ENCODE results near the gene ATP5PO. TPM values are rescaled to one million over a fixed set of nuclear protein-coding genes. Genes with fewer than 3 reads are reported as not detected.

ATP5PO gene
- total RNA-seq, 3 donors from 2014 or later (not counting 1 experiment from before 2014, with no cell fraction given), result 80.4 to 95.4 (median 94.9) TPM

DNA sequence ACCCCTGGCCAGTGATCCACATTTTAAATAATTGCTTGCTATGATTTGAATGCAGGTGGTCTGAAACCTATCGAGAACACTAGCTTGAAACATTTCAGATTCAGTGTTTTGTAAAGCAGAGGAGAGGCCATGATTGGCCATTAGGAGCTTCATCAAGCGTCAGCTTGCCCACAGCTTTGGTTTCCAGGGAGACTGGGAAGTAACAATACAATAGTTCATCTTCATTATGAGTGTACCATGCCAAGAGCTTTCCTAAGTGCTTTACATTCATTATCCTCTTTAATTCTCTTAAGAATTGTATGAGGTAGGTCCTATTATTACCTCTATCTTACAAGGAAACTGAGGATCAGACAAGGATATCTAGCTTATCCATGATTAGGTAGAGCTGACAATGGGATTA lies 27.7 kb upstream of the ATP5PO start:
- Mint-ChIP-seq H3K9me3 (peaks cover 0 to 2% of the 10 kb centered on the region in 2 donors), H3K4me3 (no peak overlapping the region)
- intact Hi-C loops (cut with micrococcal nuclease), result no loop called here

DNA sequence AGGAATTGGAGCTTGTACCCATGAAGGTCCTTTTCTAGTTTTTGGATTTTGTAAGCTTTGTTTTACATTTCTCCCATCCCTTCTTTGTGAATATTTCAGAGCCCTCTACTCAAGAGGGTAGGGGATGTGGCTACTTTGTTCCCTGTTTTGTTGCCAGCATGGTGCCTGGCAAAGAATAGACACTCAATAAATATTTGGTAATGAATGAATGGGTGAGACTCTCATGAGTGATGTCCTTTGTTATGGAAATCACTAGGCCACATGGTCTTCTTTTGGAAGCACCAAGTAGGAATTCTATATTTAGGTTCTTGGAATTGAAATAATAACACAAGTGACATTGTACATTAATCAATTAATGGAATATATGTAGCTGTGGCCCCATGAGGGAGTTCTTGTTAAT lies 26.8 kb upstream of the ATP5PO start:
- Histone ChIP-seq H3K27ac (ENCODE audit: low read length) (no peak overlapping the region), H3K9me3 (ENCODE audit: control insufficient read depth, insufficient read depth, low read length) (no peaks in the 10 kb centered on the region), H3K27me3 (ENCODE audit: control insufficient read depth, insufficient read depth, low read length) (no peaks in the 10 kb centered on the region), H3K4me1 (ENCODE audit: control insufficient read depth, insufficient read depth, low read length) (peaks cover 25% of the 10 kb centered on the region), H3K4me3 (ENCODE audit: low read length) (no peak overlapping the region), H3K36me3 (ENCODE audit: control insufficient read depth, insufficient read depth, low read length) (no peaks in the 10 kb centered on the region)
- ATAC-seq (no peak), DNase-seq (no peak)
- Mint-ChIP-seq H3K27me3 (ENCODE audit: low read depth in 2 of 2) (no peaks in the 10 kb centered on the region), H3K9me3 (peaks cover 0 to 2% of the 10 kb centered on the region in 2 donors), H3K36me3 (no peaks in the 10 kb centered on the region), H3K4me1 (peaks cover 22 to 32% of the 10 kb centered on the region in 2 donors), H3K27ac (no peak overlapping the region), H3K4me3 (no peak overlapping the region)
- intact Hi-C loops (cut with micrococcal nuclease), result no loop called here
- TF ChIP-seq, protein P1, sequence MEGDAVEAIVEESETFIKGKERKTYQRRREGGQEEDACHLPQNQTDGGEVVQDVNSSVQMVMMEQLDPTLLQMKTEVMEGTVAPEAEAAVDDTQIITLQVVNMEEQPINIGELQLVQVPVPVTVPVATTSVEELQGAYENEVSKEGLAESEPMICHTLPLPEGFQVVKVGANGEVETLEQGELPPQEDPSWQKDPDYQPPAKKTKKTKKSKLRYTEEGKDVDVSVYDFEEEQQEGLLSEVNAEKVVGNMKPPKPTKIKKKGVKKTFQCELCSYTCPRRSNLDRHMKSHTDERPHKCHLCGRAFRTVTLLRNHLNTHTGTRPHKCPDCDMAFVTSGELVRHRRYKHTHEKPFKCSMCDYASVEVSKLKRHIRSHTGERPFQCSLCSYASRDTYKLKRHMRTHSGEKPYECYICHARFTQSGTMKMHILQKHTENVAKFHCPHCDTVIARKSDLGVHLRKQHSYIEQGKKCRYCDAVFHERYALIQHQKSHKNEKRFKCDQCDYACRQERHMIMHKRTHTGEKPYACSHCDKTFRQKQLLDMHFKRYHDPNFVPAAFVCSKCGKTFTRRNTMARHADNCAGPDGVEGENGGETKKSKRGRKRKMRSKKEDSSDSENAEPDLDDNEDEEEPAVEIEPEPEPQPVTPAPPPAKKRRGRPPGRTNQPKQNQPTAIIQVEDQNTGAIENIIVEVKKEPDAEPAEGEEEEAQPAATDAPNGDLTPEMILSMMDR (IDR thresholded peaks at IDR 0.05), result no peak

More for the DNA sequence above, 27.7 kb upstream of the ATP5PO start:
- no peak overlapping the region for H3K4me3 ChIP-seq (ENCODE audit: low read length)
- H3K27me3 Mint-ChIP-seq (ENCODE audit: low read depth in 2 of 2), result no peaks in the 10 kb centered on the region
- no peaks in the 10 kb centered on the region for H3K9me3 ChIP-seq (ENCODE audit: control insufficient read depth, insufficient read depth, low read length)
- no peaks in the 10 kb centered on the region for H3K36me3 ChIP-seq (ENCODE audit: control insufficient read depth, insufficient read depth, low read length)
- peaks cover 25% of the 10 kb centered on the region for H3K4me1 ChIP-seq (ENCODE audit: control insufficient read depth, insufficient read depth, low read length)
- no peaks in the 10 kb centered on the region for H3K36me3 Mint-ChIP-seq
- DNase-seq (no peak), ATAC-seq (no peak)
- TF ChIP-seq, protein P1 (IDR thresholded peaks at IDR 0.05), result no peak
- no peak overlapping the region for H3K27ac Mint-ChIP-seq
- no peaks in the 10 kb centered on the region for H3K27me3 ChIP-seq (ENCODE audit: control insufficient read depth, insufficient read depth, low read length)
- no peak overlapping the region for H3K27ac ChIP-seq (ENCODE audit: low read length)
- 98% methylated on average over 2 of the region's 2 CpGs for WGBS (ENCODE audit: insufficient coverage)
- H3K4me1 Mint-ChIP-seq, result peaks cover 29 to 40% of the 10 kb centered on the region in 2 donors

DNA sequence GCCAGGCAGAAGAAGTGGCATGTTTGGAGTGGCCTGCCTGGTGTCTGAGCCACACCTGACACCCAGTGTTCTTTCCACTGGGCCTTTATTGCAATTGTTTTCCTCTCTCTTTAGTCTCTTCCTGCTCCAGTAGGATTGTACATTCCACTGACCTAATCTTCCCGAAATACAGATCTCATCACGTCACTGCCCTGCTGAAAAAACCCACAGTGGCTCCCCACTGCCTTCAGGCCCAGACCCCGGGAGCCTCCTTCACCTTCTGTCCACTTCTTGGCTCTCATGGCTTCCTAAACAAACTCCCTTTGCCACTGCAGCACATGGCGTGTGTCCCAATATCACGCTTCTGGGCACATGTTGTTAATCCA lies 25.3 kb upstream of the ATP5PO start:
- Histone ChIP-seq H3K27me3 (ENCODE audit: control insufficient read depth, insufficient read depth, low read length) (no peaks in the 10 kb centered on the region), H3K9me3 (ENCODE audit: control insufficient read depth, insufficient read depth, low read length) (no peaks in the 10 kb centered on the region), H3K4me3 (ENCODE audit: low read length) (no peak overlapping the region), H3K4me1 (ENCODE audit: control insufficient read depth, insufficient read depth, low read length) (peaks cover 30% of the 10 kb centered on the region), H3K27ac (ENCODE audit: low read length) (no peak overlapping the region), H3K36me3 (ENCODE audit: control insufficient read depth, insufficient read depth, low read length) (no peaks in the 10 kb centered on the region)
- H3K27ac Mint-ChIP-seq, result no peak overlapping the region
- TF ChIP-seq, protein P1 (IDR thresholded peaks at IDR 0.05), result no peak
- no peaks in the 10 kb centered on the region for H3K36me3 Mint-ChIP-seq
- WGBS (ENCODE audit: insufficient coverage), result 96% methylated on average over 5 of the region's 5 CpGs
- DNase-seq, result no peak
- no peak overlapping the region for H3K4me3 Mint-ChIP-seq
- ATAC-seq, result no peak
- no peaks in the 10 kb centered on the region for H3K27me3 Mint-ChIP-seq (ENCODE audit: low read depth in 2 of 2)
- peaks cover 0 to 2% of the 10 kb centered on the region in 2 donors for H3K9me3 Mint-ChIP-seq
- intact Hi-C loops (cut with micrococcal nuclease), result no loop called here
- peaks cover 19 to 28% of the 10 kb centered on the region in 2 donors for H3K4me1 Mint-ChIP-seq

DNA sequence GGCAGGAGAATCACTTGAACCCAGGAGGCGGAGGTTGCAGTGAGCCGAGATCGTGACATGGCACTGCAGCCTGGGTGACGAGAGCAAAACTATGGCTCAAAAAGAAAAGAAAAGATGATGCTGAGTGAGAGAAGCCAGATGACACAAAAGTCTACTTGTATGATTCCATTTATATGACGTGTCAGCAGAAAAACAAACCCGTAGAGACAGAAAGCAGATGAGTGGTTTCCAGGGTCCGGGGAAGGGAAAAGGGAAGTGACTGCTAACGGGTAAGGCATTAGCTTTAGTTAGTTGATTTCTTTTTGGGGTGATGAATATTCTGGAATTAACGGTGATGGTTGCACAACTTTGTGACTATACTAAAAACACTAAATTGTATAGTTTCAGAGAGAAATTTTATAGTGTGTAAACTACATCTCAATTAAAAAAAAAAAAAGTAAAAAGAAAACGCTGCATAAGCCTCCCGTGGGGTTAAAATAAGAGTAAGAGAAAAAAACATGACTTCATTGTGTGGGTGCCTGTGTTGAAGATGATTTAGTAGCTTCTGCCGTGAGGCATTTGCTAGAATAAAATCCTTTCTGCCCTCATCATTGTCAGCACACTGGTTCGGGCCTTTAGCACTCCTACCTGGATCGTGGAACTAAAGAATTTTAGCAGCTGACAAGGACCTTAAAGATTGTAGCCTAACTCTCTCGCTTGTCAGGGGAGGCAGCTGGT lies 24.7 kb upstream of the ATP5PO start:
- H3K27me3 ChIP-seq (ENCODE audit: control insufficient read depth, insufficient read depth, low read length), result no peaks in the 10 kb centered on the region
- H3K27ac Mint-ChIP-seq, result no peak overlapping the region
- DNase-seq, result no peak
- ATAC-seq, result no peak
- no peak overlapping the region for H3K27ac ChIP-seq (ENCODE audit: low read length)
- no peak overlapping the region for H3K4me3 Mint-ChIP-seq
- 74% methylated on average over 14 of the region's 15 CpGs for WGBS (ENCODE audit: insufficient coverage)
- H3K4me1 ChIP-seq (ENCODE audit: control insufficient read depth, insufficient read depth, low read length), result peaks cover 36% of the 10 kb centered on the region
- no peaks in the 10 kb centered on the region for H3K27me3 Mint-ChIP-seq (ENCODE audit: low read depth in 2 of 2)
- H3K4me3 ChIP-seq (ENCODE audit: low read length), result no peak overlapping the region
- no peaks in the 10 kb centered on the region for H3K36me3 Mint-ChIP-seq
- TF ChIP-seq, protein P1 (IDR thresholded peaks at IDR 0.05), result no peak
- intact Hi-C loops (cut with micrococcal nuclease), result no loop called here
- H3K9me3 ChIP-seq (ENCODE audit: control insufficient read depth, insufficient read depth, low read length), result no peaks in the 10 kb centered on the region
- no peaks in the 10 kb centered on the region for H3K36me3 ChIP-seq (ENCODE audit: control insufficient read depth, insufficient read depth, low read length)
- H3K4me1 Mint-ChIP-seq, result peaks cover 18 to 27% of the 10 kb centered on the region in 2 donors
- peaks cover 0 to 2% of the 10 kb centered on the region in 2 donors for H3K9me3 Mint-ChIP-seq

Data from natural killer cell (primary cell).